ENCODE data around the gene SECTM1. TPM values are rescaled to one million over a fixed set of nuclear protein-coding genes. Genes with fewer than 3 reads are reported as not detected.

SECTM1 gene
- total RNA-seq, 1 donor from 2014 or later: not detected

GRCh38 chr17:82318169-82318498 is 15.4 kb downstream of the SECTM1 start:
- ATAC-seq (ENCODE audit: low read depth): no peak
- DNase-seq: no peak
- ChIA-PET CTCF (no interaction called here), POLR2A (interaction anchor here (1.5 kb wide), 1 partner anchor 20 kb away, joined by 11 read pairs; no protein-coding TSS in a partner anchor)
- no peak for TF ChIP-seq CTCF (IDR thresholded peaks at IDR 0.05)
- peaks cover 21% of the 10 kb centered on the region for H3K4me1 Mint-ChIP-seq
- H3K27me3 Mint-ChIP-seq: peaks cover 16% of the 10 kb centered on the region
- H3K36me3 Mint-ChIP-seq (ENCODE audit: low read depth): no peaks in the 10 kb centered on the region
- intact Hi-C loops (cut with micrococcal nuclease): no loop called here
- no peak overlapping the region for H3K27ac Mint-ChIP-seq
- no peaks in the 10 kb centered on the region for H3K9me3 Mint-ChIP-seq
- H3K4me3 Mint-ChIP-seq: no peak overlapping the region

- no peaks in the 10 kb centered on the region for H3K36me3 Mint-ChIP-seq (ENCODE audit: low read depth)
- ChIA-PET POLR2A (interaction anchor here (1.5 kb wide), 1 partner anchor 20 kb away, joined by 11 read pairs; no protein-coding TSS in a partner anchor), CTCF (no interaction called here)
- no peak within 1 kb of the TSS for H3K4me3 Mint-ChIP-seq
- intact Hi-C loops (cut with micrococcal nuclease): no loop called here
- no peak within 1 kb of the TSS for H3K27ac Mint-ChIP-seq
- ATAC-seq (ENCODE audit: low read depth): no peak
- H3K9me3 Mint-ChIP-seq: no peaks in the 10 kb centered on the region
- no peak for TF ChIP-seq CTCF (IDR thresholded peaks at IDR 0.05)
- DNase-seq: no peak
- H3K27me3 Mint-ChIP-seq: peaks cover 16% of the 10 kb centered on the region
- H3K4me1 Mint-ChIP-seq: peaks cover 21% of the 10 kb centered on the region
Measured at GRCh38 chr17:82317394-82318168, 16.0 kb downstream of the SECTM1 start, which contains the start of gene CD7. TSS of gene CD7 (minus strand) at chr17:82317608. CDS start at chr17:82317495, 113 bp downstream.

GRCh38 chr17:82316651-82317393 is 16.7 kb downstream of the SECTM1 start:
- no peak for TF ChIP-seq CTCF (IDR thresholded peaks at IDR 0.05)
- H3K9me3 Mint-ChIP-seq: no peaks in the 10 kb centered on the region
- H3K4me1 Mint-ChIP-seq: peaks cover 21% of the 10 kb centered on the region
- no peaks in the 10 kb centered on the region for H3K36me3 Mint-ChIP-seq (ENCODE audit: low read depth)
- peaks cover 16% of the 10 kb centered on the region for H3K27me3 Mint-ChIP-seq
- POLR2A ChIA-PET: interaction anchor here (1.5 kb wide), 1 partner anchor 19 kb away, joined by 11 read pairs; no protein-coding TSS in a partner anchor
- H3K27ac Mint-ChIP-seq: no peak overlapping the region
- ATAC-seq (ENCODE audit: low read depth) (no peak), DNase-seq (no peak)
- CTCF ChIA-PET: no interaction called here
- intact Hi-C loops (cut with micrococcal nuclease): no loop called here
- no peak overlapping the region for H3K4me3 Mint-ChIP-seq

- Mint-ChIP-seq H3K9me3 (no peaks in the 10 kb centered on the region), H3K4me1 (peaks cover 18% of the 10 kb centered on the region), H3K27me3 (peaks cover 19% of the 10 kb centered on the region), H3K4me3 (peak overlapping the region; percentile 32), H3K36me3 (ENCODE audit: low read depth) (no peaks in the 10 kb centered on the region), H3K27ac (no peak overlapping the region)
- intact Hi-C loops (cut with micrococcal nuclease): no loop called here
- CTCF ChIA-PET: no interaction called here
- no peak for TF ChIP-seq CTCF (IDR thresholded peaks at IDR 0.05)
- DNase-seq (no peak), ATAC-seq (ENCODE audit: low read depth) (peak; percentile 37)
- POLR2A ChIA-PET: no interaction called here
Measured at GRCh38 chr17:82315703-82316358, 17.7 kb downstream of the SECTM1 start.

All from activated B cell treated with CpG ODN at 0.5 μM for 24 hours (primary cell).